GM23338 (cell line): ENCODE measurements around the gene SFT2D1. TPM values are rescaled to one million over a fixed set of nuclear protein-coding genes. Genes with fewer than 3 reads are reported as not detected.

Source experiments
- ATAC-seq: fragments of 200-7000 bp; cut with Tn5 transposase; 3 replicates; pipeline ENCODE4 v1.9.1; 2020
- DNase-seq: peaks from one replicate; pipeline ENCODE4 v3.0.0-alpha.2; 2015; ENCODE audit warnings: low spot score
- H2AFZ ChIP-seq: fragments of 200-600 bp; sonication (generic); 2 replicates; pipeline ENCODE4 v1.8.0; 2016; ENCODE audit warnings: antibody characterized with exemption, mild to moderate bottlenecking, moderate library complexity
- H3F3A ChIP-seq: fragments of 200-600 bp; sonication (generic); replicated peaks from 2 replicates; pipeline ENCODE4 v1.8.0; 2017; ENCODE audit warnings: antibody characterized with exemption, mixed run types, low read depth
- H3K27ac ChIP-seq: fragments of 200-600 bp; sonication (generic); 2 replicates; pipeline ENCODE4 v1.6.1; 2016; ENCODE audit warnings: low read depth
- H3K27me3 ChIP-seq: fragments of 200-600 bp; sonication (generic); 2 replicates; pipeline ENCODE4 v1.8.0; 2016; ENCODE audit warnings: mild to moderate bottlenecking, mixed run types, moderate library complexity; ENCODE audit not compliant: insufficient read depth
- H3K36me3 ChIP-seq: fragments of 200-600 bp; sonication (generic); 2 replicates; pipeline ENCODE4 v1.8.0; 2016; ENCODE audit warnings: mild to moderate bottlenecking; ENCODE audit not compliant: insufficient read depth
- H3K4me1 ChIP-seq: fragments of 200-600 bp; sonication (generic); 2 replicates; pipeline ENCODE4 v1.8.0; 2016; ENCODE audit warnings: mild to moderate bottlenecking, moderate library complexity; ENCODE audit not compliant: insufficient read depth
- H3K4me2 ChIP-seq: fragments of 200-600 bp; sonication (generic); 2 replicates; pipeline ENCODE4 v1.7.1; 2017; ENCODE audit warnings: mixed run types
- H3K4me3 ChIP-seq: fragments of 200-600 bp; sonication (generic); 2 replicates; pipeline ENCODE4 v1.6.1; 2016; ENCODE audit warnings: mixed run types
- H3K79me2 ChIP-seq: fragments of 200-600 bp; sonication (generic); replicated peaks from 2 replicates; pipeline ENCODE4 v1.8.0; 2017; ENCODE audit warnings: mild to moderate bottlenecking; ENCODE audit not compliant: insufficient read depth
- H3K9me2 ChIP-seq: fragments of 200-600 bp; sonication (generic); 2 replicates; pipeline ENCODE4 v1.8.0; 2017; ENCODE audit not compliant: insufficient read depth
- H4K20me1 ChIP-seq: fragments of 200-600 bp; sonication (generic); replicated peaks from 2 replicates; pipeline ENCODE4 v1.8.0; 2017; ENCODE audit warnings: mild to moderate bottlenecking; ENCODE audit not compliant: insufficient read depth
- H3K27ac Mint-ChIP-seq: 2 replicates; pipeline ENCODE4 v1.8.0; 2020; ENCODE audit warnings: inconsistent platforms, mild to moderate bottlenecking, moderate library complexity, mixed read lengths
- H3K27me3 Mint-ChIP-seq: 3 replicates; pipeline ENCODE4 v1.8.0; 2022; ENCODE audit warnings: low read depth, mild to moderate bottlenecking, moderate library complexity, mixed read lengths, inconsistent platforms; ENCODE audit not compliant: insufficient read depth, poor library complexity
- H3K36me3 Mint-ChIP-seq: 3 replicates; pipeline ENCODE4 v1.8.0; 2021; ENCODE audit warnings: low read depth, mild to moderate bottlenecking, inconsistent platforms, moderate library complexity, mixed read lengths
- H3K4me1 Mint-ChIP-seq: 3 replicates; pipeline ENCODE4 v1.8.0; 2020; ENCODE audit warnings: mild to moderate bottlenecking, inconsistent platforms, mixed read lengths
- H3K4me3 Mint-ChIP-seq: 3 replicates; pipeline ENCODE4 v1.8.0; 2021; ENCODE audit warnings: moderate library complexity, mild to moderate bottlenecking, inconsistent platforms, mixed read lengths
- H3K9me3 Mint-ChIP-seq: 3 replicates; pipeline ENCODE4 v1.8.0; 2020; ENCODE audit warnings: moderate library complexity, mild to moderate bottlenecking, inconsistent platforms, mixed read lengths
- CREB1 ChIP-seq: fragments of 250-450 bp; sonication (Bioruptor Pico); IDR thresholded peaks from 2 replicates; pipeline ENCODE4 v1.5.0; 2020; ENCODE audit warnings: low read depth, mild to moderate bottlenecking, moderate library complexity
- CTCF ChIP-seq, 2 experiments: fragments of 200-600 bp in 1 of 2; sonication (generic) in 1 of 2; conservative IDR thresholded peaks; 2 replicates each; pipeline versions ENCODE4 v1.5.1 to v1.6.1; 2016 to 2017; ENCODE audit warnings: antibody characterized with exemption in 2 of 2, low read depth in 2 of 2, mild to moderate bottlenecking in 2 of 2, moderate library complexity in 1 of 2
- ETS1 ChIP-seq: IDR thresholded peaks from 2 replicates; pipeline ENCODE4 v1.6.1; 2016; ENCODE audit warnings: antibody characterized with exemption
- EZH2phosphoT487 ChIP-seq: fragments of 200-600 bp; sonication (generic); IDR thresholded peaks from one replicate; pipeline ENCODE4 v1.8.1; 2018; ENCODE audit warnings: antibody characterized with exemption; ENCODE audit not compliant: unreplicated experiment
- JUNB ChIP-seq: IDR thresholded peaks from one replicate; pipeline ENCODE4 v1.6.1; 2016; ENCODE audit warnings: antibody characterized with exemption; ENCODE audit not compliant: unreplicated experiment
- POLR2AphosphoS5 ChIP-seq: IDR thresholded peaks from 2 replicates; pipeline ENCODE4 v1.6.1; 2016; ENCODE audit warnings: antibody characterized with exemption, low read depth
- REST ChIP-seq: IDR thresholded peaks from one replicate; pipeline ENCODE4 v1.6.1; 2018; ENCODE audit warnings: antibody characterized with exemption; ENCODE audit not compliant: unreplicated experiment
- STAT1 ChIP-seq: IDR thresholded peaks from one replicate; pipeline ENCODE4 v1.6.1; 2016; ENCODE audit warnings: antibody characterized with exemption; ENCODE audit not compliant: unreplicated experiment
- ZNF114 ChIP-seq: fragments of 250-450 bp; sonication (Bioruptor Pico); IDR thresholded peaks from 2 replicates; pipeline ENCODE4 v1.5.0; 2020; ENCODE audit warnings: mild to moderate bottlenecking, moderate library complexity
- ZNF331 ChIP-seq: fragments of 250-450 bp; sonication (Bioruptor Pico); IDR thresholded peaks from 2 replicates; pipeline ENCODE4 v1.5.0; 2020; ENCODE audit warnings: low read depth, mild to moderate bottlenecking, moderate library complexity
- polyA plus RNA-seq: library from polyadenylated mRNA; unstranded; fragments of >200 nt; fragmentation: Nextera tagmentation; extraction: Ambion mirVana; gene quantifications from 2 replicates; pipeline ENCODE4 v1.2.1, GENCODE V29; 2016
- total RNA-seq: library from RNA; depleted of rRNA; stranded (reverse); fragments of >200 nt; shearing (Covaris generic); gene quantifications from 2 replicates; pipeline ENCODE4 v1.2.3, GENCODE V29; 2014

SFT2D1 gene
- total and polyA plus RNA-seq, 2 experiments from 2014 or later: 74.7 to 120 TPM

- no peak for TF ChIP-seq CTCF (conservative IDR thresholded peaks at IDR 0.05; ENCODE audit: low read depth in 2 of 2)
- no peak for TF ChIP-seq STAT1
- no peak for TF ChIP-seq JUNB
- TF ChIP-seq CREB1 (CRISPR knock-in tag): no peak
- no peak for TF ChIP-seq POLR2AphosphoS5
- no peak for TF ChIP-seq ZNF114 (CRISPR knock-in tag)
- TF ChIP-seq ZNF331 (CRISPR knock-in tag): no peak
Measured at GRCh38 chr6:166315436-166315835, 26.9 kb downstream of the SFT2D1 start (continued).

GRCh38 chr6:166314454-166314853 lies 27.9 kb downstream of the SFT2D1 start:
- H3K27me3 ChIP-seq: peaks cover 13% of the 10 kb centered on the region
- DNase-seq: no peak
- Mint-ChIP-seq H3K36me3 (peaks cover 2% of the 10 kb centered on the region; the same call in 2 of the 3 replicates), H3K4me3 (no peak overlapping the region), H3K27me3 (peaks cover 16% of the 10 kb centered on the region), H3K9me3 (no peaks in the 10 kb centered on the region), H3K27ac (no peak overlapping the region), H3K4me1 (peaks cover 11% of the 10 kb centered on the region)
- H3K4me2 ChIP-seq: no peak overlapping the region
- no peaks in the 10 kb centered on the region for H4K20me1 ChIP-seq
- H2AFZ ChIP-seq: no peak overlapping the region
- H3K4me3 ChIP-seq: no peak overlapping the region
- H3K79me2 ChIP-seq: no peaks in the 10 kb centered on the region
- 0 out of 2 replicates have a peak, but pooled peaks cover 1% of the 10 kb centered on the region for H3F3A ChIP-seq
- ATAC-seq: no peak
- H3K4me1 ChIP-seq: peaks cover 10% of the 10 kb centered on the region
- H3K36me3 ChIP-seq: no peaks in the 10 kb centered on the region
- H3K27ac ChIP-seq: no peak overlapping the region
- H3K9me2 ChIP-seq: no peaks in the 10 kb centered on the region
- TF ChIP-seq ETS1 (no peak), JUNB (no peak), REST (no peak), CTCF (conservative IDR thresholded peaks at IDR 0.05; ENCODE audit: low read depth in 2 of 2) (no peak), CREB1 (CRISPR knock-in tag) (no peak), ZNF331 (CRISPR knock-in tag) (no peak), EZH2phosphoT487 (no peak)
